ENCODE data around the gene GGT5.
A peak's percentile ranks its signal among the peaks of the same experiment; 100 is the strongest.
"Not testable (repeated sequence)": the region's sequence is repeated elsewhere in the genome, so short reads cannot be mapped to it uniquely, and the experiment has no call there.

The GGT5 gene

GRCh38 chr22:24245030-24245431 lies at the start of gene GGT5:
GGT5 (minus strand) TSS chr22:24245082; CDS start chr22:24244725, 357 bp downstream.
- DNase-seq, result not testable (repeated sequence)

GRCh38 chr22:24292202-24292830 lies 47.4 kb upstream of the GGT5 start:
- not testable (repeated sequence) for DNase-seq

GRCh38 chr22:24291515-24292201 lies 46.8 kb upstream of the GGT5 start:
- DNase-seq, result no peak

GRCh38 chr22:24290459-24290858 lies 45.6 kb upstream of the GGT5 start:
- no peak for DNase-seq

GRCh38 chr22:24289741-24290163 lies 44.9 kb upstream of the GGT5 start:
- DNase-seq, result no peak

GRCh38 chr22:24289114-24289513 lies 44.2 kb upstream of the GGT5 start:
- no peak for DNase-seq

- not testable (repeated sequence) for DNase-seq
These were observed 42.9 kb upstream of the GGT5 start for GRCh38 chr22:24287801-24288200.

- DNase-seq, result not testable (repeated sequence)
These were observed 42.3 kb upstream of the GGT5 start for GRCh38 chr22:24287212-24287611.

- no peak for DNase-seq
These were observed 40.4 kb upstream of the GGT5 start for GRCh38 chr22:24285245-24285644.

- DNase-seq, result no peak
These were observed 39.9 kb upstream of the GGT5 start for GRCh38 chr22:24284747-24285203.

- DNase-seq, result no peak
These were observed 37.5 kb upstream of the GGT5 start for GRCh38 chr22:24282401-24282800.

- DNase-seq, result not testable (repeated sequence)
These were observed 35.5 kb upstream of the GGT5 start for GRCh38 chr22:24280363-24280762.

GRCh38 chr22:24274696-24275405 lies 30.0 kb upstream of the GGT5 start:
- DNase-seq, result not testable (repeated sequence)

GRCh38 chr22:24273906-24274305 lies 29.0 kb upstream of the GGT5 start:
- DNase-seq, result not testable (repeated sequence)

- DNase-seq, result not testable (repeated sequence)
These were observed 28.1 kb upstream of the GGT5 start for GRCh38 chr22:24273031-24273430.

- DNase-seq, result no peak
These were observed 26.5 kb upstream of the GGT5 start for GRCh38 chr22:24271386-24271854.

- peak; percentile 89 for DNase-seq
These were observed 25.9 kb upstream of the GGT5 start, which contains the start of gene SPECC1L for GRCh38 chr22:24270556-24271385. SPECC1L (plus strand) TSS chr22:24270831; CDS start chr22:24302232, 31,401 bp downstream.

- not testable (repeated sequence) for DNase-seq
These were observed 21.6 kb upstream of the GGT5 start for GRCh38 chr22:24266495-24266894.

GRCh38 chr22:24265734-24266133 lies 20.9 kb upstream of the GGT5 start:
- DNase-seq, result no peak

GRCh38 chr22:24264329-24264896 lies 19.5 kb upstream of the GGT5 start:
- DNase-seq, result not testable (repeated sequence)

GRCh38 chr22:24263479-24263878 lies 18.6 kb upstream of the GGT5 start:
- DNase-seq, result not testable (repeated sequence)

GRCh38 chr22:24262185-24262749 lies 17.4 kb upstream of the GGT5 start:
- not testable (repeated sequence) for DNase-seq

All from activated CD4-positive, alpha-beta T cell treated with anti-CD3 and anti-CD28 coated beads, Interleukin-2, amount 50 U/mL, for 1 hour (primary cell).